Measurements from ENCODE around the gene GCN1. TPM values are rescaled to one million over a fixed set of nuclear protein-coding genes. Genes with fewer than 3 reads are reported as not detected.

The GCN1 gene
- total RNA-seq, 1 donor from 2014 or later = 36.0 TPM

DNA sequence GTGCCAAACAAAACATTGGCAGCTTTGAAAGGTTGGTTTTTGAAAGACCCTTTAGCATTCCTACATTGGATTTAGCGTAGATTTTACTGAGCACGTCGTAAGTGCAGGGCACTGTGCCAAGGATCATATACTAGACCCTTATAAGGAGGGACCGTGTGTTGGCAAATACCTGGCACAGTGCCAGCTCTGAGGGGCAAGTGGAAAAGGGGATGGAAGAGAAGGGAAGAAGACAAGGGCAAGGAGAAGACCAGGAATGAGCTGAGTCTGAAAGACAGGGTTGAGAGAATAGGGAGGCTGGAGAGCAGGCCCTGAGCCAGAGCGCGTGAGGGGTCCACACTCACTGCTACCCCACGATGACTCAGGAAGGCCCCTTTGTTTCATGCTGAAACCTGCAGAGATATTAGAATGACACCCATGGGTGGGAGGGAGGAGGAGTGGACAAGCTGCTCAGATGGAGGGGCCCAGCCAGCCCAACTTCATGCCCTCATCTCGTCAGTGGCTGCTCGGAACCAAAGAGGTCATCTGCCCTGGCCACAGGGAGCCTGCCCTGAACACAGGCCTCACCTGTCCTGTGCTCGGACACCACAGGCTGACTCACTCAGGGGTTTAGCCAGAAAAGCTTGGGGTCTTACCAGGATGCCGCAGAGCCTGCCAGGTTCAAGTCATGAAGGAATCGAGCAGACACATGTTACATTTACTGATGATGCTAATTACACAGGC, 103.0 kb downstream of the GCN1 start:
- H3K27ac ChIP-seq (replicated peaks) = no peak overlapping the region
- peaks cover 24% of the 10 kb centered on the region for H3K36me3 ChIP-seq
- H3K4me3 ChIP-seq = no peak overlapping the region
- no peaks in the 10 kb centered on the region for H3K27me3 ChIP-seq (ENCODE audit: low read depth)
- intact Hi-C loops (cut with micrococcal nuclease) = no loop called here
- DNase-seq = no peak
- TF ChIP-seq, protein P1, sequence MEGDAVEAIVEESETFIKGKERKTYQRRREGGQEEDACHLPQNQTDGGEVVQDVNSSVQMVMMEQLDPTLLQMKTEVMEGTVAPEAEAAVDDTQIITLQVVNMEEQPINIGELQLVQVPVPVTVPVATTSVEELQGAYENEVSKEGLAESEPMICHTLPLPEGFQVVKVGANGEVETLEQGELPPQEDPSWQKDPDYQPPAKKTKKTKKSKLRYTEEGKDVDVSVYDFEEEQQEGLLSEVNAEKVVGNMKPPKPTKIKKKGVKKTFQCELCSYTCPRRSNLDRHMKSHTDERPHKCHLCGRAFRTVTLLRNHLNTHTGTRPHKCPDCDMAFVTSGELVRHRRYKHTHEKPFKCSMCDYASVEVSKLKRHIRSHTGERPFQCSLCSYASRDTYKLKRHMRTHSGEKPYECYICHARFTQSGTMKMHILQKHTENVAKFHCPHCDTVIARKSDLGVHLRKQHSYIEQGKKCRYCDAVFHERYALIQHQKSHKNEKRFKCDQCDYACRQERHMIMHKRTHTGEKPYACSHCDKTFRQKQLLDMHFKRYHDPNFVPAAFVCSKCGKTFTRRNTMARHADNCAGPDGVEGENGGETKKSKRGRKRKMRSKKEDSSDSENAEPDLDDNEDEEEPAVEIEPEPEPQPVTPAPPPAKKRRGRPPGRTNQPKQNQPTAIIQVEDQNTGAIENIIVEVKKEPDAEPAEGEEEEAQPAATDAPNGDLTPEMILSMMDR (IDR thresholded peaks at IDR 0.05; ENCODE audit: borderline replicate concordance) = no peak
- no peaks in the 10 kb centered on the region for H3K9me3 ChIP-seq (replicated peaks)
- peaks cover 32% of the 10 kb centered on the region for H3K4me1 ChIP-seq

DNA sequence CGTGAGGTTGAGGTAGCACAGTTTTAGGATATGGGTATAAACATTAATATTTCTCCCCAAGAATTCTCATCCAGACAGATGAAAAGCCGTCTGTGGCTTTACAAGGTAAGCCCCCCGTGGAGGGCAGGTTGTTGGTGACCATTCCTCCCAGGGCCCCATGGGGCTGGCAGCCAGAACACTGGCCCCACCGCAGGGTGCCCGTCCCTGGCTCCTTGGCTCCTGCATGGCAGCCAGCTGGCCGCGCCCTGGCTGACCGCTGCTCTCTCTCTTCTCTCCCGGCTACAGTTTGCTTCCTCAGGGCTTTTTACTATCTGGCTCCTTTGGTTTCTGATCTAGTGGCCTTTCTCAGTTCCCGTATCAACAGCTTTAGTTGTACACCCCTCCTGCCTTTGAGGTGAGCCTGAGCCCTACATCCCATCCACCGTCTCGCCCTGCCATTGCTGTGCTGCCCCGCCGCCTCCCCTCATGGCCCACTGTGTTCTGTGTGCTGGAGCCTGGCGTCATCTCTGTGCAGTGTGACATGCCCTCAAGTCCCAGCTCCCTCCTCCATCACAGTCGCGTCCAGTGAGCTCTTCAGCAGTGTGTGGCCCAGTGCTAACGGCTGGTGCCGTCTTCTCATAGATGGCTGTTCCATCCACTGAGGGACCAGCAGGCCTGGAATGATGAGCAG, 103.8 kb downstream of the GCN1 start:
- Histone ChIP-seq H3K27ac (replicated peaks) (no peak overlapping the region), H3K4me3 (no peak overlapping the region), H3K27me3 (ENCODE audit: low read depth) (no peaks in the 10 kb centered on the region), H3K36me3 (peaks cover 16% of the 10 kb centered on the region), H3K9me3 (replicated peaks) (no peaks in the 10 kb centered on the region), H3K4me1 (peaks cover 28% of the 10 kb centered on the region)
- DNase-seq = no peak
- TF ChIP-seq, protein P1 (IDR thresholded peaks at IDR 0.05; ENCODE audit: borderline replicate concordance) = no peak
- intact Hi-C loops (cut with micrococcal nuclease) = no loop called here

DNA sequence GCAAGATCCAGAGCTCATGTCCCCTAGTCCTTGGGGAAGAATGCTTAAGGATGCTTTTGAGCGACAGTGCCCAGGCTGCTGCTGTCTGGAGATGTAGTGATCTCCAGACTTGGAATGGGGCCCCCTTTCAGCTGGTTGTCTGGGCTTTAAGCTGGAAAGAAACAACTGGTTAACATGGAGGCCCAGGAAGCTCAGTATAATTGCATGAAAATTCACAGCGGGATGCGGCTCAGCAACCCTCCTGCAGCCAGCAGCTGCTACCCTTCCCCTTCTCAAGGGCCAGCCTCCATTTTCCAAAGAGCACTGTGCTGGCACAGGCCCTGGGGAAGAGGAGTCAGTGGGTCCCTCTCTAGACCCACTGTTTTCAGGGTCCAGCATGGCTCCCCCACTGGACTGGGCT, 104.3 kb downstream of the GCN1 start:
- H3K36me3 ChIP-seq = peaks cover 15% of the 10 kb centered on the region
- H3K27ac ChIP-seq (replicated peaks) = no peak overlapping the region
- intact Hi-C loops (cut with micrococcal nuclease) = no loop called here
- H3K4me3 ChIP-seq = no peak overlapping the region
- H3K27me3 ChIP-seq (ENCODE audit: low read depth) = no peaks in the 10 kb centered on the region
- DNase-seq = no peak
- no peaks in the 10 kb centered on the region for H3K9me3 ChIP-seq (replicated peaks)
- TF ChIP-seq, protein P1 (IDR thresholded peaks at IDR 0.05; ENCODE audit: borderline replicate concordance) = no peak
- peaks cover 26% of the 10 kb centered on the region for H3K4me1 ChIP-seq

DNA sequence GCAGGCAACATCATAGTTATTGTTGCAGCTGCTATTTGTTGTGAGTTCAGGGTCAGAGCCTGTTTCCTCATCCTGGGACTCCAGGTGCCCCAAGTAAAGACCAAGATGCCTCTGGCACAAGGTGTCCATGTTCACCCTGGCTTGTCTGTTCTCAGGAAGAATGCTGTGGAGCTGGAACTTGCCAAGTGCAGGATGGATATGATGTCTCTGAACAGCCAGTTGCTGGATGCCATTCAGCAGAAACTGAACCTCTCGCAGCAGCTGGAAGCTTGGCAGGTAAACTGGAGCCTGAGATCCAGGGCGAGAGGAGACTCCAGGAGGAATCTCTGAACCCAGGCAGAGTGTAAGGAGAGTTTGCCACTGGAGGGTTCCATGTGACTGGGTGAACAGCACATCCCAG, 104.7 kb downstream of the GCN1 start:
- DNase-seq = no peak

DNA sequence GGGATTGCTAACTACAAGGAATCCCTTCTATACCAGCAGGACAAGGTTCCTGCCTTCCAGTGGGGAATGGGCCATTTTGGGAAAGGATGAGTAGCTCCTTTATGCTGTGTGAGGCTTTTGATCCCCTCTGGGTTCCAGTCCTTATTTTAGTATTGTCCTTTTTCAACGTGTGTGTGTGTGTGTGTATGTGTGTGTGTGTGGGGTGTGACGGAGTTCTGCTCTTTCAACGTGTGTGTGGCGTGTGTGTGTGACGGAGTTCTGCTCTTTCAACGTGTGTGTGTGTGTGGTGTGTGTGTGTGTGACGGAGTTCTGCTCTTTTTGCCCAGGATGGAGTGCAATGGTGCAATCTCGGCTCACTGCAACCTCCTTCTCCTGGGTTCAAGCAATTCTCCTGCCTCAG, 105.4 kb downstream of the GCN1 start:
- Histone ChIP-seq H3K4me1 (peaks cover 23% of the 10 kb centered on the region), H3K4me3 (no peak overlapping the region), H3K9me3 (replicated peaks) (no peaks in the 10 kb centered on the region), H3K27me3 (ENCODE audit: low read depth) (no peaks in the 10 kb centered on the region), H3K36me3 (peaks cover 9% of the 10 kb centered on the region), H3K27ac (replicated peaks) (no peak overlapping the region)
- intact Hi-C loops (cut with micrococcal nuclease) = no loop called here
- DNase-seq = no peak
- TF ChIP-seq, protein P1 (IDR thresholded peaks at IDR 0.05; ENCODE audit: borderline replicate concordance) = no peak

More for the DNA sequence above, 104.7 kb downstream of the GCN1 start:
- intact Hi-C loops (cut with micrococcal nuclease) = no loop called here
- H3K36me3 ChIP-seq = peaks cover 15% of the 10 kb centered on the region
- no peak overlapping the region for H3K27ac ChIP-seq (replicated peaks)
- H3K4me3 ChIP-seq = no peak overlapping the region
- TF ChIP-seq, protein P1 (IDR thresholded peaks at IDR 0.05; ENCODE audit: borderline replicate concordance) = no peak
- H3K27me3 ChIP-seq (ENCODE audit: low read depth) = no peaks in the 10 kb centered on the region
- H3K4me1 ChIP-seq = peaks cover 26% of the 10 kb centered on the region
- no peaks in the 10 kb centered on the region for H3K9me3 ChIP-seq (replicated peaks)
